Measurements from ENCODE around the gene WDR33.
A peak's percentile ranks its signal among the peaks of the same experiment; 100 is the strongest.
"Not testable (repeated sequence)": the region's sequence is repeated elsewhere in the genome, so short reads cannot be mapped to it uniquely, and the experiment has no call there.

The WDR33 gene

GRCh38 chr2:127826708-127827107 is 15.7 kb upstream of the WDR33 start:
- H3K27ac Mint-ChIP-seq; H3K27me3 Mint-ChIP-seq; H3K36me3 Mint-ChIP-seq (ENCODE audit: insufficient read depth); H3K4me3 Mint-ChIP-seq; H3K9me3 Mint-ChIP-seq; ATAC-seq (replicated peaks); DNase-seq: not testable (repeated sequence)
- peaks cover 13 to 15% of the 10 kb centered on the region in 2 donors for H3K4me1 Mint-ChIP-seq (ENCODE audit: low read depth in 2 of 2)

- no peak for DNase-seq
- Mint-ChIP-seq H3K27me3 (peaks cover 0 to 7% of the 10 kb centered on the region in 2 donors), H3K9me3 (peaks cover 0 to 1% of the 10 kb centered on the region in 2 donors), H3K4me1 (ENCODE audit: low read depth in 2 of 2) (peaks cover 13 to 15% of the 10 kb centered on the region in 2 donors), H3K36me3 (ENCODE audit: insufficient read depth) (no peaks in the 10 kb centered on the region), H3K4me3 (no peak overlapping the region), H3K27ac (no peak overlapping the region)
- ATAC-seq (replicated peaks): no peak
These were observed 15.1 kb upstream of the WDR33 start for GRCh38 chr2:127826047-127826446.

- no peak for DNase-seq
These were observed 9.2 kb upstream of the WDR33 start for GRCh38 chr2:127820080-127820668.

GRCh38 chr2:127818794-127819425 is 7.9 kb upstream of the WDR33 start:
- Mint-ChIP-seq H3K27ac (no peak overlapping the region), H3K9me3 (peaks cover 0 to 6% of the 10 kb centered on the region in 2 donors), H3K27me3 (peaks cover 11 to 14% of the 10 kb centered on the region in 2 donors), H3K4me3 (no peak overlapping the region), H3K4me1 (ENCODE audit: low read depth in 2 of 2) (no peaks in the 10 kb centered on the region), H3K36me3 (ENCODE audit: insufficient read depth) (no peaks in the 10 kb centered on the region)
- no peak for ATAC-seq (replicated peaks)
- DNase-seq: no peak

More at GRCh38 chr2:127820080-127820668, 9.2 kb upstream of the WDR33 start:
- Mint-ChIP-seq H3K4me3 (no peak overlapping the region), H3K4me1 (ENCODE audit: low read depth in 2 of 2) (no peaks in the 10 kb centered on the region), H3K36me3 (ENCODE audit: insufficient read depth) (no peaks in the 10 kb centered on the region), H3K9me3 (peaks cover 0 to 6% of the 10 kb centered on the region in 2 donors), H3K27me3 (peaks cover 11 to 14% of the 10 kb centered on the region in 2 donors), H3K27ac (no peak overlapping the region)
- ATAC-seq (replicated peaks): no peak

GRCh38 chr2:127818241-127818640 is 7.3 kb upstream of the WDR33 start:
- no peaks in the 10 kb centered on the region for H3K4me1 Mint-ChIP-seq (ENCODE audit: low read depth in 2 of 2)
- ATAC-seq (replicated peaks) (no peak), DNase-seq (no peak)
- no peak overlapping the region for H3K4me3 Mint-ChIP-seq
- peaks cover 11 to 14% of the 10 kb centered on the region in 2 donors for H3K27me3 Mint-ChIP-seq
- no peak overlapping the region for H3K27ac Mint-ChIP-seq
- H3K36me3 Mint-ChIP-seq (ENCODE audit: insufficient read depth): no peaks in the 10 kb centered on the region
- peaks cover 0 to 6% of the 10 kb centered on the region in 2 donors for H3K9me3 Mint-ChIP-seq

GRCh38 chr2:127814677-127815076 is 3.7 kb upstream of the WDR33 start:
- no peaks in the 10 kb centered on the region for H3K9me3 Mint-ChIP-seq
- ATAC-seq (replicated peaks): no peak
- H3K27ac Mint-ChIP-seq: no peak overlapping the region
- DNase-seq: no peak
- peaks cover 0 to 14% of the 10 kb centered on the region in 2 donors for H3K27me3 Mint-ChIP-seq
- H3K4me3 Mint-ChIP-seq: no peak overlapping the region
- peaks cover 17% of the 10 kb centered on the region for H3K36me3 Mint-ChIP-seq (ENCODE audit: insufficient read depth)
- H3K4me1 Mint-ChIP-seq (ENCODE audit: low read depth in 2 of 2): peaks cover 11 to 12% of the 10 kb centered on the region in 2 donors

GRCh38 chr2:127812441-127812840 is 1.5 kb upstream of the WDR33 start:
- not testable (repeated sequence) for H3K9me3 Mint-ChIP-seq; H3K27me3 Mint-ChIP-seq; DNase-seq; H3K27ac Mint-ChIP-seq; ATAC-seq (replicated peaks)
- peaks cover 24% of the 10 kb centered on the region for H3K36me3 Mint-ChIP-seq (ENCODE audit: insufficient read depth)
- H3K4me1 Mint-ChIP-seq (ENCODE audit: low read depth in 2 of 2): peaks cover 23 to 27% of the 10 kb centered on the region in 2 donors
- H3K4me3 Mint-ChIP-seq: peak overlapping the region; percentile 99

GRCh38 chr2:127811397-127812321 is 688 bp upstream of the WDR33 start:
- H3K27me3 Mint-ChIP-seq: no peaks in the 10 kb centered on the region
- peaks cover 28 to 32% of the 10 kb centered on the region in 2 donors for H3K4me1 Mint-ChIP-seq (ENCODE audit: low read depth in 2 of 2)
- no peaks in the 10 kb centered on the region for H3K9me3 Mint-ChIP-seq
- DNase-seq (no peak), ATAC-seq (replicated peaks) (no peak)
- peak overlapping the region; percentile 100 for H3K27ac Mint-ChIP-seq
- H3K36me3 Mint-ChIP-seq (ENCODE audit: insufficient read depth): peaks cover 25% of the 10 kb centered on the region
- H3K4me3 Mint-ChIP-seq: peak overlapping the region; percentile 99

- Mint-ChIP-seq H3K36me3 (ENCODE audit: insufficient read depth) (peaks cover 36% of the 10 kb centered on the region), H3K4me3 (peak overlapping the region; percentile 99), H3K27me3 (no peaks in the 10 kb centered on the region), H3K9me3 (no peaks in the 10 kb centered on the region), H3K4me1 (ENCODE audit: low read depth in 2 of 2) (peaks cover 35 to 46% of the 10 kb centered on the region in 2 donors), H3K27ac (peak overlapping the region; percentile 100)
- ATAC-seq (replicated peaks) (no peak), DNase-seq (no peak)
These were observed 784 bp downstream of the WDR33 start for GRCh38 chr2:127810156-127810618.

- DNase-seq (no peak), ATAC-seq (replicated peaks) (no peak)
- Mint-ChIP-seq H3K9me3 (no peaks in the 10 kb centered on the region), H3K4me3 (peak overlapping the region; percentile 99), H3K36me3 (ENCODE audit: insufficient read depth) (peaks cover 56% of the 10 kb centered on the region), H3K27me3 (no peaks in the 10 kb centered on the region), H3K4me1 (ENCODE audit: low read depth in 2 of 2) (peaks cover 41 to 67% of the 10 kb centered on the region in 2 donors), H3K27ac (peak overlapping the region; percentile 60 to 79)
These were observed 3.2 kb downstream of the WDR33 start for GRCh38 chr2:127807678-127808353.

GRCh38 chr2:127806860-127807259 is 4.1 kb downstream of the WDR33 start:
- not testable (repeated sequence) for ATAC-seq (replicated peaks); H3K27me3 Mint-ChIP-seq; DNase-seq; H3K27ac Mint-ChIP-seq; H3K9me3 Mint-ChIP-seq
- Mint-ChIP-seq H3K4me3 (peak overlapping the region in 1 of 2 donors; percentile 44), H3K36me3 (ENCODE audit: insufficient read depth) (peaks cover 60% of the 10 kb centered on the region), H3K4me1 (ENCODE audit: low read depth in 2 of 2) (peaks cover 43 to 70% of the 10 kb centered on the region in 2 donors)

- Mint-ChIP-seq H3K27ac (peak overlapping the region; percentile 28 to 35), H3K9me3 (no peaks in the 10 kb centered on the region), H3K4me3 (no peak overlapping the region), H3K36me3 (ENCODE audit: insufficient read depth) (peaks cover 58% of the 10 kb centered on the region), H3K4me1 (ENCODE audit: low read depth in 2 of 2) (peaks cover 49 to 80% of the 10 kb centered on the region in 2 donors), H3K27me3 (no peaks in the 10 kb centered on the region)
- no peak for DNase-seq
- ATAC-seq (replicated peaks): no peak
These were observed 5.5 kb downstream of the WDR33 start for GRCh38 chr2:127805491-127805890.

- Mint-ChIP-seq H3K4me3 (peak overlapping the region in 1 of 2 donors; percentile 48), H3K27ac (peak overlapping the region; percentile 44 to 80), H3K4me1 (ENCODE audit: low read depth in 2 of 2) (peaks cover 32 to 79% of the 10 kb centered on the region in 2 donors), H3K9me3 (no peaks in the 10 kb centered on the region), H3K36me3 (ENCODE audit: insufficient read depth) (peaks cover 37% of the 10 kb centered on the region), H3K27me3 (no peaks in the 10 kb centered on the region)
- DNase-seq (no peak), ATAC-seq (replicated peaks) (no peak)
These were observed 11.0 kb downstream of the WDR33 start for GRCh38 chr2:127799926-127800325.

All from effector memory CD8-positive, alpha-beta T cell (primary cell).